Subcutaneous adipose tissue (tissue), 4 donors: ENCODE data around the gene SRBD1. TPM values are rescaled to one million over a fixed set of nuclear protein-coding genes. Genes with fewer than 3 reads are reported as not detected.

Source experiments
- CTCF ChIP-seq: fragments of 450-650 bp; IDR thresholded peaks from one replicate; pipeline ENCODE4 v1.5.1; 2016; ENCODE audit warnings: low read depth, mild to moderate bottlenecking, control low read depth, antibody characterized with exemption, moderate library complexity
- total RNA-seq, 4 donors: library from RNA; depleted of rRNA; stranded (reverse); fragments of >200 nt; gene quantifications; one replicate each; pipeline ENCODE4 v1.1.0, GENCODE V29; 2016

Gene SRBD1
- total RNA-seq, 4 donors from 2014 or later = 20.3 to 28.0 (median 23.5) TPM

- TF ChIP-seq CTCF = no peak
These were observed 20.3 kb upstream of the SRBD1 start for GRCh38 chr2:45631319-45631718.

- no peak for TF ChIP-seq CTCF
These were observed 18.9 kb upstream of the SRBD1 start for GRCh38 chr2:45629971-45630370.

- TF ChIP-seq CTCF = no peak
These were observed 16.8 kb upstream of the SRBD1 start for GRCh38 chr2:45627911-45628310.

- TF ChIP-seq CTCF = no peak
These were observed 15.5 kb upstream of the SRBD1 start for GRCh38 chr2:45626387-45627221.

GRCh38 chr2:45625824-45626223, 14.8 kb upstream of the SRBD1 start:
- no peak for TF ChIP-seq CTCF

- TF ChIP-seq CTCF = no peak
These were observed 12.0 kb upstream of the SRBD1 start for GRCh38 chr2:45623098-45623497.

- no peak for TF ChIP-seq CTCF
These were observed 11.4 kb upstream of the SRBD1 start for GRCh38 chr2:45622336-45623075.
